Measurements from ENCODE around the gene LRRC4. TPM values are rescaled to one million over a fixed set of nuclear protein-coding genes. Genes with fewer than 3 reads are reported as not detected.

The LRRC4 gene
- total and polyA plus RNA-seq, 4 donors: 4.7 to 14.6 (median 6.9) TPM

GRCh38 chr7:128067983-128068382, 36.7 kb upstream of the LRRC4 start:
- ATAC-seq (ENCODE audit: insufficient read depth, low FRiP score) (no peak), DNase-seq (no peak)
- Histone ChIP-seq H3K9ac (ENCODE audit: insufficient read depth in 1 of 2, low read length in 2 of 2) (no peak overlapping the region), H3K4me3 (no peak overlapping the region), H3K36me3 (ENCODE audit: control insufficient read depth in 4 of 4, insufficient read depth in 4 of 4, low read length in 4 of 4) (peaks cover 0 to 13% (median 0%) of the 10 kb centered on the region in 4 donors), H3K4me1 (ENCODE audit: control insufficient read depth in 5 of 5, insufficient read depth in 5 of 5, low read length in 5 of 5) (no peaks in the 10 kb centered on the region), H3K27me3 (ENCODE audit: control insufficient read depth in 3 of 3, insufficient read depth in 3 of 3, low read length in 2 of 3) (no peaks in the 10 kb centered on the region), H3K9me3 (ENCODE audit: control insufficient read depth in 4 of 4, insufficient read depth in 3 of 4, low read length in 3 of 4) (no peaks in the 10 kb centered on the region), H3K27ac (ENCODE audit: low read depth in 1 of 2, low read length in 1 of 2) (no peak overlapping the region)
- WGBS, 2 donors: 76 to 81% methylated on average over 5 of the region's 5 CpGs
- no peak for TF ChIP-seq CTCF (IDR thresholded peaks at IDR 0.05; ENCODE audit: control extremely low read depth, extremely low read depth)

GRCh38 chr7:128066858-128067257, 35.6 kb upstream of the LRRC4 start:
- no peak for DNase-seq
- no peak overlapping the region for H3K4me3 ChIP-seq
- no peaks in the 10 kb centered on the region for H3K9me3 ChIP-seq (ENCODE audit: control insufficient read depth in 4 of 4, insufficient read depth in 3 of 4, low read length in 3 of 4)
- H3K4me1 ChIP-seq (ENCODE audit: control insufficient read depth in 5 of 5, insufficient read depth in 5 of 5, low read length in 5 of 5): no peaks in the 10 kb centered on the region
- ATAC-seq (ENCODE audit: insufficient read depth, low FRiP score): no peak
- TF ChIP-seq CTCF (IDR thresholded peaks at IDR 0.05; ENCODE audit: control extremely low read depth, extremely low read depth): no peak
- no peaks in the 10 kb centered on the region for H3K27me3 ChIP-seq (ENCODE audit: control insufficient read depth in 3 of 3, insufficient read depth in 3 of 3, low read length in 2 of 3)
- 90% methylated on average over 5 of the region's 5 CpGs for WGBS, 2 donors
- no peak overlapping the region for H3K27ac ChIP-seq (ENCODE audit: low read depth in 1 of 2, low read length in 1 of 2)
- H3K9ac ChIP-seq (ENCODE audit: insufficient read depth in 1 of 2, low read length in 2 of 2): no peak overlapping the region
- H3K36me3 ChIP-seq (ENCODE audit: control insufficient read depth in 4 of 4, insufficient read depth in 4 of 4, low read length in 4 of 4): peaks cover 0 to 13% (median 0%) of the 10 kb centered on the region in 4 donors

- Histone ChIP-seq H3K27me3 (ENCODE audit: control insufficient read depth in 3 of 3, insufficient read depth in 3 of 3, low read length in 2 of 3) (no peaks in the 10 kb centered on the region), H3K4me3 (no peak overlapping the region), H3K36me3 (ENCODE audit: control insufficient read depth in 4 of 4, insufficient read depth in 4 of 4, low read length in 4 of 4) (peaks cover 0 to 11% (median 0%) of the 10 kb centered on the region in 4 donors), H3K4me1 (ENCODE audit: control insufficient read depth in 5 of 5, insufficient read depth in 5 of 5, low read length in 5 of 5) (no peaks in the 10 kb centered on the region), H3K9ac (ENCODE audit: insufficient read depth in 1 of 2, low read length in 2 of 2) (no peak overlapping the region), H3K27ac (ENCODE audit: low read depth in 1 of 2, low read length in 1 of 2) (no peak overlapping the region), H3K9me3 (ENCODE audit: control insufficient read depth in 4 of 4, insufficient read depth in 3 of 4, low read length in 3 of 4) (no peaks in the 10 kb centered on the region)
- ATAC-seq (ENCODE audit: insufficient read depth, low FRiP score) (no peak), DNase-seq (no peak)
- WGBS, 2 donors: 97% methylated on average over 10 of the region's 10 CpGs
- TF ChIP-seq CTCF (IDR thresholded peaks at IDR 0.05; ENCODE audit: control extremely low read depth, extremely low read depth): no peak
Measured at GRCh38 chr7:128066395-128066794, 35.2 kb upstream of the LRRC4 start.

- ATAC-seq (ENCODE audit: insufficient read depth, low FRiP score): no peak
- Histone ChIP-seq H3K36me3 (ENCODE audit: control insufficient read depth in 4 of 4, insufficient read depth in 4 of 4, low read length in 4 of 4) (peaks cover 0 to 11% (median 0%) of the 10 kb centered on the region in 4 donors), H3K27ac (ENCODE audit: low read depth in 1 of 2, low read length in 1 of 2) (no peak overlapping the region), H3K27me3 (ENCODE audit: control insufficient read depth in 3 of 3, insufficient read depth in 3 of 3, low read length in 2 of 3) (no peaks in the 10 kb centered on the region), H3K4me3 (no peak overlapping the region), H3K9ac (ENCODE audit: insufficient read depth in 1 of 2, low read length in 2 of 2) (no peak overlapping the region), H3K4me1 (ENCODE audit: control insufficient read depth in 5 of 5, insufficient read depth in 5 of 5, low read length in 5 of 5) (no peaks in the 10 kb centered on the region), H3K9me3 (ENCODE audit: control insufficient read depth in 4 of 4, insufficient read depth in 3 of 4, low read length in 3 of 4) (no peaks in the 10 kb centered on the region)
- DNase-seq: peak in 1 of 3 donors; percentile 25
- TF ChIP-seq CTCF (IDR thresholded peaks at IDR 0.05; ENCODE audit: control extremely low read depth, extremely low read depth): no peak
- 84 to 92% methylated on average over 7 of the region's 7 CpGs for WGBS, 2 donors
Measured at GRCh38 chr7:128065872-128066271, 34.6 kb upstream of the LRRC4 start.
